ENCODE data around the gene ARHGEF10L. TPM values are rescaled to one million over a fixed set of nuclear protein-coding genes. Genes with fewer than 3 reads are reported as not detected.
A peak's percentile ranks its signal among the peaks of the same experiment; 100 is the strongest.

Gene ARHGEF10L
- total RNA-seq, 2 donors from 2014 or later: 81.4 to 93.1 TPM

GRCh38 chr1:17579951-17580939, 40.7 kb downstream of the ARHGEF10L start:
- TF ChIP-seq CTCF (IDR thresholded peaks at IDR 0.05) (peak in 3 of 7 experiments; percentile 23 to 33 (median 33)), POLR2A (IDR thresholded peaks at IDR 0.05) (peak; percentile 69 to 92 (median 88))
- H3K9me3 ChIP-seq: no peaks in the 10 kb centered on the region
- no peaks in the 10 kb centered on the region for H3K27me3 ChIP-seq
- H3K4me1 ChIP-seq: peaks cover 68% of the 10 kb centered on the region
- H3K4me3 ChIP-seq: peak overlapping the region in 1 of 2 donors; percentile 44
- peak; percentile 91 for ATAC-seq
- DNase-seq: peak; percentile 82 to 93 (median 90)
- H3K27ac ChIP-seq: peak overlapping the region; percentile 80 to 94 (median 88)
- intact Hi-C loops (cut with DNase I): no loop called here
- H3K36me3 ChIP-seq (replicated peaks in 1 of 2; ENCODE audit: insufficient read depth in 1 of 2, low read depth in 2 of 2): no peaks in the 10 kb centered on the region
- WGBS, 2 donors: 9 to 18% methylated on average over 13 to 16 of the region's 16 CpGs

- Histone ChIP-seq H3K27me3 (no peaks in the 10 kb centered on the region), H3K9me3 (no peaks in the 10 kb centered on the region), H3K4me3 (no peak overlapping the region), H3K27ac (peak overlapping the region; percentile 78 to 94 (median 82)), H3K36me3 (replicated peaks in 1 of 2; ENCODE audit: insufficient read depth in 1 of 2, low read depth in 2 of 2) (no peaks in the 10 kb centered on the region), H3K4me1 (peaks cover 66% of the 10 kb centered on the region)
- intact Hi-C loops (cut with DNase I): no loop called here
- TF ChIP-seq POLR2A (IDR thresholded peaks at IDR 0.05): no peak
- no peak for TF ChIP-seq CTCF (IDR thresholded peaks at IDR 0.05)
- 12 to 28% methylated on average over 3 to 10 of the region's 10 CpGs for WGBS, 2 donors
- DNase-seq (no peak), ATAC-seq (no peak)
Observed at GRCh38 chr1:17581389-17582123, 42.1 kb downstream of the ARHGEF10L start.

GRCh38 chr1:17582124-17582774, 42.8 kb downstream of the ARHGEF10L start:
- intact Hi-C loops (cut with DNase I): no loop called here
- DNase-seq (peak in 3 of 4 donors; percentile 45 to 62 (median 53)), ATAC-seq (peak; percentile 13)
- no peak for TF ChIP-seq POLR2A (IDR thresholded peaks at IDR 0.05)
- TF ChIP-seq CTCF (IDR thresholded peaks at IDR 0.05): no peak
- Histone ChIP-seq H3K27me3 (no peaks in the 10 kb centered on the region), H3K36me3 (replicated peaks in 1 of 2; ENCODE audit: insufficient read depth in 1 of 2, low read depth in 2 of 2) (no peaks in the 10 kb centered on the region), H3K27ac (peak overlapping the region; percentile 78 to 94 (median 82)), H3K9me3 (no peaks in the 10 kb centered on the region), H3K4me3 (no peak overlapping the region), H3K4me1 (peaks cover 70% of the 10 kb centered on the region)
- 15 to 16% methylated on average over 11 of the region's 11 CpGs for WGBS, 2 donors

GRCh38 chr1:17584539-17584938, 45.0 kb downstream of the ARHGEF10L start:
- intact Hi-C loops (cut with DNase I): no loop called here
- 92 to 93% methylated on average over 10 of the region's 10 CpGs for WGBS, 2 donors
- H3K9me3 ChIP-seq: no peaks in the 10 kb centered on the region
- no peak overlapping the region for H3K4me3 ChIP-seq
- no peaks in the 10 kb centered on the region for H3K27me3 ChIP-seq
- TF ChIP-seq POLR2A (IDR thresholded peaks at IDR 0.05) (no peak), CTCF (IDR thresholded peaks at IDR 0.05) (no peak)
- no peaks in the 10 kb centered on the region for H3K36me3 ChIP-seq (replicated peaks in 1 of 2; ENCODE audit: insufficient read depth in 1 of 2, low read depth in 2 of 2)
- no peak for DNase-seq
- no peak for ATAC-seq
- peak overlapping the region in 2 of 4 donors; percentile 29 to 94 for H3K27ac ChIP-seq
- peaks cover 88% of the 10 kb centered on the region for H3K4me1 ChIP-seq
